Mucosa of gallbladder (tissue), 1 donor: Measurements from ENCODE around the gene ADGRD1. TPM values are rescaled to one million over a fixed set of nuclear protein-coding genes. Genes with fewer than 3 reads are reported as not detected.
"Not testable (repeated sequence)": the region's sequence is repeated elsewhere in the genome, so short reads cannot be mapped to it uniquely, and the experiment has no call there.

Source experiments
- DNase-seq: peaks from one replicate; pipeline ENCODE4 v3.0.0-alpha.2; 2020; ENCODE audit warnings: low spot score
- total RNA-seq: library from RNA; stranded (reverse); gene quantifications from one replicate; pipeline ENCODE4 v1.2.1, GENCODE V29; 2021
- donor health status: DM: no; HTN: no; CAD: no.

Gene ADGRD1
- total RNA-seq, 1 donor from 2014 or later = 96.1 TPM

DNA sequence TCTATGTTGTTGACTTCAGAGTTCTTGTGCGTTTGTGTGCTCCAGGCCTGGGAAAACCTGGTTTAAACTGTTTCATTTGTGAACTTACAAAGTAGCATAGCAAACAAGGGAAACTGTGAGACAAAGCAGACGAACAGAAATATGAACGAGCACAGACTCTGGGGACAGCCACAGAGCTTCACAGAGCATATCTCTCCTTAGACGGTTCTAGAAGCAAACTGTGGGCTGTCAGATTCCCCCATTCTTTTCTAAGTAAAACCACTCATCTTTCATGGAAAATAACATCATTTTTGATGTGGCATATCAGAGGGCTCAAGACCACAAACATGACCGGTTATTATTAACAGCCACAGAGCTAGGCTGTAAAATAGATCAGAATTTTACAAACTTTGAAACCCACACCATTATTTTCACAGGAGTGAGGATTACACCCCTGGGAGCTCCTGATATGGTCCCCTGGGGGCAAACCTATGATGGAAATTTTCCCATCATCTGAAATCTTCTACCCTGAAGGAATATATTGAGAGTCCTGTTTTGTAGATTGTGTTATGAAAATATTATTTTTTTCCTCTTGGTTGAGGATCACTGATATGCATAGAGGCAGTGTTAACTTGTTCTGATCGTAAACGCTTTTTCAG lies 102.0 kb downstream of the ADGRD1 start:
- DNase-seq = no peak

DNA sequence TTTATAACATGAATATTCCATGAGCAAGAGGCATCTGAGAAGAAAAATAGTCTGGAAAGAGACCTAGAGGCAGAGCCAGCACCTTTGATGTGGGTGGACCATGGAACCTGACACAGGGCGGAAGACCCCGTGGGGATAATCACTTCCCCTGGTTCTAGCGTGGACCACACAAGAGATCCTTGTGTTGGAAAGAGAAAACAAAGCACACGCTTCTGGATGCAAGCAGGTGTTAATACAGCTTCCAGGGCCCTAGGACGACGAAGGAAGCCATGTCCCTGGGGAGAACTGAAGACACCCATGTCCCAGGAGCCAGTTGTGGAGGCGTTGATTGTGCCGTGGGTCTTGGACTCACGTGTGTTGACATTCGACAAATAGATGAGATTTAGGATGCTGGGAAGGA lies 102.9 kb downstream of the ADGRD1 start:
- DNase-seq = no peak

DNA sequence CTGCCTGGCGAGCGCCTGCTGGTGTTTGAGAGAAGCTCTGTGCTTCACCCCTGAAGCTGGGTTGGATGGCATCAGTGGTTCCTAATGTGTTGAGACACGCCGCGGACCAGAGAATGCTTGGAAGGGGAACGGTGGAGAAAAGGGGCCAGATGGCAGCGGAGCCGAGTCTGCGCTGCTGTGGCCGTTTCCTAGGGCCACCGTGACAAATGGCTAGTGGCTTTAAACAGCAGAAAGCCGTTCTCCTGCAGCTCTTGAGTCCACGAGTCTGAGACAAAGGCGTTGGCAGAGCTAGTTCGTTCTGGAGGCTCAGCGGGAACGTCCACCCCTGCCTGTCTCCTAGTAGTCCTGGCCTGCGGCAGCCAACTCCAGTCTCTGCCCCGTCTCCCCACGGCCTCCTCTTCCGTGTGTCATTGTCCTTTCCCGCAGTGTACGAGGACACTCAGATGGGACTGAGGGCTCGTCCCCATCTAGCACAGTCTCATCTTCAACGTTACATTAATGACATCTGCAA lies 103.6 kb downstream of the ADGRD1 start:
- DNase-seq = no peak

DNA sequence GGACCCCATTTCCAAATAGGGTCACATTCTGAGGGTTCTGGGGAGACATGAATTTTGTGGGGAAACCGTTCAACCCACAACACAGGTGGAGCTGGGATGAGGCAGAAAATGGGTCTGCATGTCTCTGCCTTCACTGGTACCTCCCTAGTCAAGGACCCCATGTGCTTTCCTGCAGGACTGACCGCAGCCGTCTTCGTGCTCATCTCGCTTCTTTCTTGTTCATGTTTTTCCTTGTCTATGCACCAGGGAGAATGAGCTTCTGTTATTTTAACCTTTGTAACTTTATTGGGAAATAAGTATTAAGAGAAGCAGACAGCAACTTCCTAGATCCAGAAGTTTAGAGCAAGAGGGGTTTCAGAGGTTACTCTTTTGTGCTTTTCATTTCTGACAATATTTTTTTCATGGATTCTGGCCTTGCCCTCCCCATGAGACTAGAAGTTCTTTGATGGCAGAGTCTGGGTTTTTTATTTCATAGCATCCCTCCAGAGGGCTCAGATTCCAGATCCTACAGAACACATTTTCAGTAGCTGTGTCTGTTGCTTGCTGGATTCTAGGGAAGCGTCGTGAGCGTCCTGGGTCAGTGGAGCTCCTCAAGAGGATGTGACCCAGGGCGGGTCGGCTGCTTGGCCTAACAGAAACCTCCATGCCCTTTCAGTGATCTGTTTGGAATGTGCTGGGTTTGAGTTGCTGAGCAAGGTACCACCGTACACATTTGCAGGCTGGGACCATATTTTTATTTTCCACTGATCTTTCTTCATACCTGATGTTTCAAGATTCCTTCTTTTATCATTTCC lies 104.2 kb downstream of the ADGRD1 start:
- no peak for DNase-seq

DNA sequence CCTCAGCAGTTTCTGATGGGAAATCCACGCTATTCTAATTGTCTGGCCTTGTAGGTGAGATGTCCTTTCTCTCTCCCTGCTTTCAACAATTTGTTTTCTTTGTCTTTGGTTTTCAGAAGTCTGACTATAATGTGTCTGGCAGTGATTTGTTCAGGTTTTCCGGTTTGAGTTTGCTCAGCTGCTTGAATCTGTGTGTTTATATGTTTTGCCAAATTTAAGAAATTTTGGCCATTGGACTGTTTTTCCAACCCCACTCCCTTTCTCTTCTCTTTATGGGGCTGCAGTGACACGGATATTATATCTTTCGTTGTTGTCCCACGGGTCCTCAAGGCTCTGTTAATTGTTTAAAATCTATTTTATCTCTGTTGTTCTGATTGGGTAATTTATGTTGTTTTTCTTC lies 105.0 kb downstream of the ADGRD1 start:
- DNase-seq = no peak

DNA sequence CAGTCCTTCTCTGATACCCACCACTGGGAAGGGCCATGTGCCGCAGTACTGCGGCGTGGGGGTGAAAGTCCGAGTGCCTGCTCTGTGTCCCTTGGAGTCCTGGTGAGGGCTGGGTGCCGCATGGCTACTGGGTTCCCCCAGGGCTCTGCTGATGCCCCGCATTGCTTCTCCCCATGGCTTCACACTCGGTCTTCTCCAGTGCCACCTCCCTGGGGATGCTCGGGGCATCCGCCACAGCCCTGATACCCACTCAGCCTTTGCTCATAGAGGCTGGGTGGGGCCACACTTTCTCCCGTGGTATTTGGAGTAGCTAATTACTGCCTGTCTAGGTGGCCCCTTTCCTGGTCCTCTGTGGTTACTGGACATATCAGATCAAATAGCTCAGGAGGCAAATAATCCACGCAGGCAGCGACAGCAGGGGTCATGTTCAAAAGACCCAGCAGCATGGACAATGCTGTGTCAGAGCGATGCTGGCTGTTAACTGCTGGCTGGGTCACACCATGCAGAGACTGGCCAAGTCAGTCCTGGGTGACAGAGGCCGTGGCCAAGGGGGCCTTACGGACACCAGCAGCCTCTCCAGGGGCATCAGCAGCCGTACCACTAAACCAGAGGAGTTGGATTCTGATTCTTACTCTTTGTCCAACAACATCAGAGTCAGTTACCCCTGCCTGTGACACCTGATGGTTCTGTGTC lies 106.5 kb downstream of the ADGRD1 start:
- DNase-seq = no peak

DNA sequence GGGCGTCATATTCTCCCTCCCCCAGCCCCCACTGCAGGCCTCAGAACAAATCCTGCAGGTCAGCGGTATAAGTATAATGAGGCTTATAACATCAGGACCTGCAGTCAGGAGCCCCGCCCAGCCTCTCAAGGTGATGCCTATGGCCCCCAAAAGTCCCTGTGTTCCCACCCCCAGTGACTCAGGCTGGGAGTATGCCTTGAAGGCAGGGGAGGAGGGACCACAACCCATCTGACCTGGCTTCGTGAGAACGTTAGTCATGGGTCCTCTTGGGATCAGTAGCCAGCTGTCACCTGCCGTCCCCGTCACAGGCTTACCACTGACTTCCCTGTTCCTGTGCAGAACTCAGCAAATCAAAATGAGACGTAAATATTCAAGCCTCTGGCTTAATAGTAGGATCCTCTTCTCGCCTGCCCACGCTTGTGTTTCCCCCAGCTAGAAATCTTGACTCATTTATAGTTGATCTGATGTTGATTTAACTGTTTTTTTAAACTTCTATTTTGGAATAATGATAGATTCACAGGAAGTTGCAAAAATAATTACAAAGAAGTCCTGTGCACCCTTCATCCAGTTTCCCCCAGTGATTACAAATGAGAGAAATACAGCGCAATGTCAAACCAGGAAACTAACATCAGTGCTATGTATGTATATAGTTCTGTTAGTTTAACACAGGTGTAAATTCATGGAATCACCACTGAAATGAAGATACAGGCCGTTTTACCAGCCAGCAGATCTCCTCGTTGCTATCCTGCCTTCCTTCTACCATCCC lies 107.5 kb downstream of the ADGRD1 start:
- no peak for DNase-seq

DNA sequence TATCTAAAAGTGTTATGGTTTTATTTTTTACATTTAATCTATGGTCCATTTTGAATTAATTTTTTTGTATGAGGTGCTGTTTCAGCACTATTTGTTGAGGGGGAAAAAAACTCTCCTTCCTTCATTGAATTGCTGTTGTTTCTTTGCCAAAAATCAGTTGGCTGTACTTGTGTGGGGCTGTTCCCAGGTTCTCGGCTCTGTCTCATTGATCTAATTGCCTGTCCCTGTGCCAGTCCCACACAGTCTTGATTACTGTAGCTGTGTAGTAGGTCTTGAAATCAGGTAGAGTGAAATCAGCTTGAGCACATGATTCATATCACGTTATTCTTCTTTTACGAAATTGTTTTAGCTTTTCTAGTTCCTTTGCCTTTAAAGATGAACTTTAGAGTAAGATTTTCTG lies 109.7 kb downstream of the ADGRD1 start:
- DNase-seq = no peak

DNA sequence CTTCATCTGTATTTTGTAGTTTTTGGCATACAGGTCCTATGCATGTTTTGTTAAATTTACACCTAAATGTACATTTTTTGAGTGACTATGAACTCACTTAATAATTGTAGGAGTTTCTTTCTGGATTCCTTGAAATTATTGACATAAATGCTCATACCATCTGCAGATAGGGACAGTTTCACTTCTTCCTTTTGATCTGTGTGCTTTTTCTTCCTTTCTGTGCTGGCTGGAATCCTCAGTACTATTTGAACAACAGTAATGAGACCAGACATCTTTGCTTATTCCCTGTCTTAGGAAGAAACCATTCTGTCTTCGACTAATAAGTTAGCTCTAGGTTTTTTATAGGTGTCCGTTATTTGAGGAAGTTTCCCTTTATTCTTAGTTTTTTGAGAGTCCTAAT lies 110.3 kb downstream of the ADGRD1 start:
- no peak for DNase-seq

DNA sequence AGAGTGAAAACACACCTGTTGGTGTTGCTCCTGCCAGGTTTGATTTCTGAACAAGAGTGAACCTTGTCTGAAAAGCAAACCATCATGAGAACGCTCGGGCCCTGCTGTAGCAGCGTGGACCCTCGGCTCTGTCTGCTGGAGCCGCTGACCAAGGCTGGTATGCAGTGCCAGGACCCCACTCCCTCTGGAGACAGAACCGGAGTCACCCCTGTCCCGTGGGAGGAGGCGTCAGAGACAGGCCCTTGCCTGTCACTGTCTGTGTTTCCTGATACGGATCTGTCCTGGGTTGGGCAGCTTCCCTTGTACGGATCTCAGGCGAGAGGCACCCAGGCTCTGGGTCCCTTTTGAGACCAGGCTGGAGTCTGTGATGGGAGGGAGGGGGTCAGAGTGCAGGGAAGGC lies 111.6 kb downstream of the ADGRD1 start:
- DNase-seq = no peak

DNA sequence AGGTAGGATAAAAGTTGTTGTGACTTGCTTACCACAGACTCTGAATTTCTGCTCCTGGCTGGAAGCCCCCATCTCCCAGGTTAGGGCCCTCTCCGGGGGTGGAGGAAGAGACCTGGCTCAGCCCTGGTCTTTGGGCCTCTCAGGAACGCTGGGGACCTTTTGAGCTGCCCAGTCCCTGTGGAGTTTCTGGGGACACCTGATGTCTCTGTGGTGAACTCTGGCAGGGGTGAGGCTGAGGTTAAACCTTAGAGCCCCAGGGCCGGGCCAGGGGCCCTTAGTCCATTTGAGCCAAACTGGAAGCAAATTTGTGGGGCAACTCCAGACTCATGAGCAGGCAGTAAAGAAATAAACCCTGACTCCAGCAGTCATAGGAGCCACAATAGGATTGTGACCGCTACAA lies 112.1 kb downstream of the ADGRD1 start:
- no peak for DNase-seq

DNA sequence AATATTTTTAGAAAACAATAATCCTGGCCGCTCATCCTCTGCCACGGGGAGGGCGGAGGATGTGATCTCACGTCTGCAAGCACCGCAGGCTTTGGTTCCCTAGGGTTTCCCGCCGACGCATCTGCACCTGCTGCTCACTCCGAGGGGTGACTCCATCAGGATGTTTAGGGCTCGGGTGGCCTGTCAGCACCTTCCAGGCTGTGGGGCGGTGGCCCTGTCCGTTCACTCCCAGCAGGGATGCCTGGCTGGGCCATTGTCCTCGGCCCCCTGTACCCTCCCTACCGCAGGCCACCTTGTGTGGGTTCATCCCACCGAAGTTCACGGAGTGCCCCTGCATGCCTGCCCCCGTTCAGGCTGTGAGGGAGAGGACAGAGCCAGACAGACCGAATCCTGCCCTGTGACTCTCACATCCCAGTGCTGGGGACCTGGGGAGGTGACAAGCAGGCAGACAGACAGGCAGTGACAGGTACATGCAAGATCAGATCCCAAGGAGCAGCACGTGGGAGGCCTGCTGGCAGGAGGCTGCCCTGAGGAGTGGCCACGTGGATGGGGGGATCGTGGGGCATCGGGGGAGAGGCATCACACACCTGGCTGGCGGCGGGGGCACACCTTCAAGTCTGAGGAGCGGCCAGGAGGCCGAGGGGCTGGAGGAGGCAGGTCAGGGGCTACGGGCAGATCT lies 112.6 kb downstream of the ADGRD1 start:
- no peak for DNase-seq

DNA sequence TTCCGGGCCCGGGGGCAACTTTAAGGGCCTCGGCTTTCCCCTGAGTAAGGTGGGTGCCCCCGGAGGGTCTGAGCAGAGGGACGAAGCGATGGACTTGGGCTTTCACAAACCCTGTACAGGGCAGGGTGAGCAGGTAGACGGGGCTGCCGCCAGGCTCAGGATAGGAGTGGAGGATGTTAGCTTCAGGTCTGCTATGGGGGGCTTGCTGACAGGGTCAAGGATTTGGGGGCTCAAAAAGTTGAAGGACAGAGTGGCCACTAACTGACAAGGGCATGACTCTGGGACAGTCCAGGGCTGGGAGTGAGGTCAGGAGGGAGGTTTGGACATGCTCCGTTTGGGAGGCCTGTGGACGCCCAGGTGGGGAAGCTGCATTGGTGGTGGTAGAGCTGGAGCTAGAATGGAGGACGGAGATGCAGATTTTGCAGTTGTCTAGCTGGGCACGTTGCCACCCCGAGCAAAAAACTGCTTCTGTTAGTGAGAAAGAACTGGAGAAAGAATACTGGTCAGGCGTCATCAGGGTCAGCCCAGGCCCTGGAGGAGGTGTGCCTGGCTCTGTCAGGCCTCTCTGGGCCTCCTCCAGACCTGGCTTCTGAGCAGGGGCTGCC lies 113.3 kb downstream of the ADGRD1 start:
- DNase-seq = peak; percentile 47

DNA sequence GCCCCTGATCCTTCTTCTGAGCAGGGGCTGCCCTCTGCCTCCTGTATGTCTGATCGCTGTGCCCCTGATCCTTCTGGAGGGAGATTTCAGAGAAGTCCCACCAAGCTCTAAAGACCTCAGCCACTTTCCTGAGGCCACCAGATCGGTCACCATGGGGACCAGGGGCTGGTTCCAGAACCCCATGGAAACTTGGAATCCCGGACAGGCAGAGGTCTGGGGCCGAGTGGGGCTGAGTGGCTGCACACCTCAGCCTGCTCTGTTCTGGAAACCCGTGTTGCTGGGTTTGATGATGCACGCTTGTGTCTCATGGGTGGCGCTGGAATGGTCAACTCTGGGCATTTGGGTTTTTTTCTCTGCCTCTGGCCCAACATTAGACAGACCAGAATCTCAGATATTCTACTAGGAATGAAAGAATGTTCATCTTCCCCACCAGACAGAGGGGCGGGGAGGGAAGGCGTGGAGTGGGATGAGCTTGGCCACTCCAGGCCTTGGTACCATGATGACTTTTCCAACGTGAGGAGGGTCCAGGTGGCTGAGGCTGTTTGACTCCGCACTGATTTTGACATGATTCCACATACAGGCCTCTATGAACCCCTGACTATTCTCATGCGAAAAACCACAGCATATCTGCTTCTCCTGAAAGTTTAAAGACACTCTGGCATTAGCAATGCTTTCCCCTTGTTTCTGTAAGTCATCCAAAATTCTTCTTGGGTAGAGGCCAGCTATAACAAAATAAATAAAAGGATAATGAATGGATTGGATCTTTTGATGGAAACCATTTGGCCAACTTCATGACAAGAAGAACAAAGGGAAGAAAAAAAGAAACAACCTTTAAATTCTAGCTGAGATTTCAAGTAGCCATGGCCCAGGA lies 114.5 kb downstream of the ADGRD1 start:
- peak; percentile 54 for DNase-seq

DNA sequence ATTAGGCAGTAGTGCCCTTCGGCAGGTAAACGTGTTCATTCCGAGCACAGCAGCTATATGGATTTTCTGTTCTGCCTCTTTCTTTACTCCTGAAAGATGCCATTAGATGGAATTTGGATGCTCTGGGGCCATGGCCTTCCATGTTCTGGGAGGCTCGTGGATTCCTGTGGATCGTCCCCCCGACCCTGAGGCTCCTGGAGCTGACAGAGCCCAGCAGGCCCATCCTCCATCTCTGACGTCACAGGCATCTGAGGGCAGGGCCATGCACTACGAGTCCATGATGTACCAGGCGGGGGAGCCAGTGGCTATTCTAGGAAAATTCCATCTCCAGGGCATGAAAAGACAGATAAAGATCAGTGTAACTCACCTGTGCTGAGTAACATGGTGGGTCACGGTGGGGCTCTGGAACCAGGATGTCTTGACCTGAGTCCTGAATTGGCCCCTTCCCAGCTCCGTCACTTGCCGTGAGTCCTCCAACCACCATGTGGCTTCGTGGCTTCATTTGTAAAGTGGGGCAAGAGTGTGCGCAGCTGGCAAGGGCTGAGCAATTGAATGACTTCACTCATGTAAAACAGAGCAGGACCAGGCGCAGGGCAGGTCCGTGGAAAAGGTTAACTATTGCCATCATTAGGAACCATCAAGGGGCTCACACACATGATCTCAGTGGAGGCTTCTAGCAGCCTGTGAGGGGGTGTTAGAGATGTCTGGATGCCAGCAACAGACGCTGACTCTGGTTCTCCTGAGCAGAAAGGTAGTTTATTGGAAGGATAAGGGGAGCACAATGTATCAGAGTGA lies 115.4 kb downstream of the ADGRD1 start:
- DNase-seq = peak; percentile 36

DNA sequence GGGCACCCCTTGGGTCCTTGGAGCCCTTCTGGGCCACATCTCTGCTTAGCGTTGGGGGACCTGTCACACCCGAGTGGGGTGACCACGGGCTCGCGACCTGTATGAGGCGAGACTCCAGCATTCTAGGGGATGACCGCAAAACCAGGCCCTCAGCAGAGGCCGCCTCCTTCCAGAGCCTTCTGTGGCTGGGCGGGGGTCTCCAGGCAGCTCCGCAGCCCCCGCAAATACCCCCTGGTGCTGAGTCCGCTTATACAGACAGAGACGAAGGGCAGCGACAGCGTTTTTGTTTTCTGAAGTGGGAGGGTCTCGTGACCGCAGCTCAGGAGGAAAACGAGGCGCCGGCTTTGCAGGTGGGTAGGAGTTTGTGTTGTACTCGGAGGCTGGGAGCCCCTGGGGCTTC lies 116.4 kb downstream of the ADGRD1 start:
- DNase-seq = not testable (repeated sequence)

DNA sequence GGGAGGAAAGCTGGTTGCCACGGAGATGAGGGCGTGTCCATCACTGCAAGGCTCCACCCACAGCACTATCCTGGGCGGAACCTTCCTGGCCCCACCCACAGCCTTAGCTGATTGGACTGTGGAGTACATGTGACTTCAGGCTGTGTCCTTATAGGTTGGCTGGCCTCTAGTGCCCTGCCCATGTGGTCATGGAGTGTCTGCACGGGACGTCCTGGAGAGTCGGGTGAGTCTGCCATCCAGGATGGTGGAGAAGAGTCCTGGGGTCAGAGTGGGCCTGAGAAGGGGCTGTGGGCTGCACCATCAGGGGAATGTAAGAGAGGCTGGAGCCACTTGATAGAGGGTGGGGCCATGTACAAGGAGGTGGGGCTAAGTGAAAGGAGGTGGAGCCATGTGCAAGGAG lies 117.0 kb downstream of the ADGRD1 start:
- DNase-seq = not testable (repeated sequence)

DNA sequence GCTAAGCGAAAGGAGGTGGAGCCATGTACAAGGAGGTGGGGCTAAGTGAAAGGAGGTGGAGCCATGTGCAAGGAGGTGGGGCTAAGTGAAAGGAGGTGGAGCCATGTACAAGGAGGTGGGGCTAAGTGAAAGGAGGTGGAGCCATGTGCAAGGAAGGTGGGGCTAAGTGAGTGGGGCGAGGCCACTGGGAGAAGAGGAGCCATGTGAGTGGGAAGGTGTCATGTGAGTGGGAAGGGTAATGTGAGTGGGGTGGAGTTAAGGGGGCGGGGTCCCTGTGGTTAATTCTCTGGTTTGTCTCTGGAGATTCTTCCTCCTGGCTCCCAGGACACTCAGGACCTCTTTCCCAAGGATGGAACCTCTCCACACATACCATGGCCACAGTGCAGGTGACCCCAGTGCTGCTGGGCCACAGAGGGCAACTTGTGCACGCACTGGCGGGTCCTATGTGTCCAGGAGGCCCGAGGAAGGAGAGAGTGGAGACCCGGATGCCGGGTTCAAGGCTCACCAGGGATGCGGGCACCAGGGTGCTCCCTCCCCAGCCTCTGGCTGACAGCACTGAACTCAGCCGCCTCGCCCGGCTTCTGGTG lies 117.6 kb downstream of the ADGRD1 start:
- DNase-seq = not testable (repeated sequence)

DNA sequence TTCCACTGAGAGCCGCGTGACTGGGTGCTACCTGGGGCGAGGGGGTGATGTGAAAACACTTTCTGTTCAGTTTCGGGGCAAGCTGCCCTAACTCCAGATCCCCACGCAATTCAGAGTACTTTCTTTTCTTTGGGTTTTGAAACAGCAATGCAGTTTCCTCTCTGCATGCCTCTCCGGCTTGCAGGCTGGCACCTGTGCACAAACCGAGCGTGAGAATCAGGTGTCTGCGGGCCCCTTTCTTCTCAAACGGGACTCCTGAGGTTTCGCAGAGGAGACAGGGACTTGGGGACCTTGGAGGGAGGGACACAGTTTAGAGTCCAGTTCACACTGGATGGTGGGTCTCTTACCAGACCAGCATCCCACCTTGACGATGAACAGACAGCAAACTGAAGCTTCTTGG lies 118.2 kb downstream of the ADGRD1 start:
- not testable (repeated sequence) for DNase-seq
